GM18909 (cell line): ENCODE data around the gene EVC2.

Experiments
- ATAC-seq: cut with Tn5 transposase; IDR thresholded peaks from one replicate; pipeline ENCODE4 v1.9.1; 2021; ENCODE audit warnings: mild to moderate bottlenecking; ENCODE audit not compliant: unreplicated experiment, poor library complexity

EVC2 gene

DNA sequence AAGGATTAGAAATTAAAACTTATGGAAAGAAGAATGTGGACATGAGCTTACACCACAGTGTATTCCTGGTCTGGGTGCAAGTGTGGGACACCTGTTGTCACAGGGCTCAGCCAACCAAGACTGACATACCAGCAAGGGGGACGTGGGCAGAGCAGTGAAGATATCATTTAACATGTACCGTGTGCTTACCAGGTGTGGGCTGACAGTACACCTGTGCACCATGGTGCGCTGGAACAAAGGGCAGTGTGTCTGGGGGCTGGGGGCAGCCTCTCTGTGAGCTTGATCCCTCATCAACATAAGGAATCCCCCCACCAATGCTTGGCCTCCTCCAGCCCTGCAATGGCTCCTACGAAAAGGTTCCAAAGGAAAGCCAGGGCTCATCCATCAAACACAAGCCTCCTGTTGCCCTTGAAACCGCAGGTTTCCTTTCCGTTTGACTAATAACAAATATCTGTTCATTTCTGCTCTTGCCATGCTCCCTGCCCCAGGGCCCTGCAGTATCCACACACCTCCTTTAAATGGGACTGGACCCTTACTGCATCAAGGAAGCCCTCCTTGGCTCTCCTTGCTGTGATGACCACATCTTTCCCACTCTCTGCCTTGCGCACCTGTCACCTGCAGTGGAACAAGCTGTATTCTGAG is 16.7 kb downstream of the EVC2 start:
- ATAC-seq: no peak

DNA sequence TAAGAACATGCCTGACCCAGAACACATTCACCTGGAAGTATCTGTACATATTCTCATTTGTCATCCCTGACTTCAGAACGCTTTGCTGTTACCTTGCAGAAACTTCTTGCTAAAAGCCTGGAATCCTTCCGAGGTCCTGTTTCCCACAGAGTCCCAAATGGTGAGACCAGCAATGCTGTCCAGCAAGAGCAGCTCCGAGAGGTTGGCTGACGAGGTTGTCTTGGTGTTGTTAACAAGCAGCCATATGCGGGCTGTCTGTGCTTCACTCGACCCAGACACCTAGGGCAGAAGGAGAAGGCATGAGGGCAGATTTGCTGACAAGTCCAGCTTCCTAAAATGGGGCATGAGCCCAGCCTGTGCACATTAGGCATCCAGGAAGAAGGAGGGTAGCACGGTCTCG is 19.3 kb downstream of the EVC2 start:
- ATAC-seq: no peak

DNA sequence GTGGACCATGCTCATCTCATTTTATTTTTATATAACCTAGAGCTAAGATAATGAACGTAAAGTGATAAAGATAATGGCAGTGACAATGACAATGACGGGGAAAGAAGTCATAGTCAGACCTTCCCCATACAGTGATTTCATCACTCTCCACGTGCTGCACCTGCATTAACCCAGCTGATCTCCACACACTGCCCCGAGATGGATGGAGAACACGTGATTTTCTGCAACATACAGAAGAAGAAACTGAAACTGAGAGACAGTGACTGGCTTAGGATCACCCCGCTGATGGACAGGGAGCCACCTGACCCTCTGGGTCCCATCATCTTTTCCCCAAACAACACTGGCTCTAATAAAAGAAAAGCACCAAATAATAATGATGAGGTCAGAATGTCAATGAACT is 22.0 kb downstream of the EVC2 start:
- no peak for ATAC-seq

DNA sequence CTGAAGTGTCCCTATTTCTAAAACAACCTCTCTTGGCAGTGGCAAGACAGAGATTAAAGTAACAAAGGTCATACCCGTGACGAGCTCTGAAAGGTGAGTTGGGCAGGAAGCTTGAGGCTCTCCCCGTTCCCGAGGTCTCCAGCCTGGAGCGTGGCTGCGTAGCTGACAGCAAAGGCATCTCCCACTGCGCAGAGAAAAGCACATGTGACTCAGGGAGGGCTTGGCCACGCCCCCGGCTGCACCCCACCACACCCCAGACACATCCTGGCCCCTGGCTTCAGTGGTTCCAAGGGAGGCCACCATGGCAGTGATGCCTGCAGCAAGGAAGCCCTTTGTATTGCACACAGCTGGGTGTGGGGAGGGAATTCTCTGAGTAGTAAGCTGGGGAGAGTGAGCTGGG is 23.1 kb downstream of the EVC2 start:
- no peak for ATAC-seq

DNA sequence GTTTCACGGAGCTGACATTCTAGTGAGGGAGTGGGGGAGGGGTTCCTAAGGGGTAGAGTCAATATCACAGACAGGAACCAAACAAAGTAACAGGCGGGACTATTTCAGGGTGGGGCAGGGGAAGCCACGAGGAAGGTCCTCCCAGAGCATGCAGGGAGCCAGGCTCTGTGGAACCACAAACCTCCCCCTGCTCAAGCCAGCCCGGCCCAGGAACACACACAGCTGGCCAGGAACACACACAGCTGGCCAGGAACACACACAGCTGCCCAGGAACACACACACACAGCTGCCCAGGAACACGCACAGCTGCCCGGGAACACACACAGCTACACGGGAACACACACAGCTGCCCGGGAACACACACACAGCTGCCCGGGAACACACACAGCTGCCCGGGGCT is 24.8 kb downstream of the EVC2 start:
- no peak for ATAC-seq

DNA sequence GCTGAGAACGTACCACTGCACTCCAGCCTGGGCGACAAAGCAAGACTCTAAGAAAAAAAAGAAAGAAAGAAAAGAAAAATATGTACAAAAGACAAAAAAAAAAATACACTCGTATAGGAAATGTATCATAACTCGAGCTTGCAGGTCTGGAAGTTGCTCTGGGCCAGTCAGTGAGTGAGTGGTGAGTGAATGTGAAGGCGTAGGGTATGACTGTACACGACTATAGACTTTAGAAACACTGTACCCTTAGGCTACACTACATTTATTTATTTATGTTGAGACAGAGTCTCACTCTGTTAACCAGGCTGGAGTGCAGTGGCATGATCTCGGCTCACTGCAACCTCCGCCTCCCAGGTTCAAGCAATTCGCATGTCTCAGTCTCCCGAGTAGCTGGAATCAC is 29.4 kb downstream of the EVC2 start:
- no peak for ATAC-seq

DNA sequence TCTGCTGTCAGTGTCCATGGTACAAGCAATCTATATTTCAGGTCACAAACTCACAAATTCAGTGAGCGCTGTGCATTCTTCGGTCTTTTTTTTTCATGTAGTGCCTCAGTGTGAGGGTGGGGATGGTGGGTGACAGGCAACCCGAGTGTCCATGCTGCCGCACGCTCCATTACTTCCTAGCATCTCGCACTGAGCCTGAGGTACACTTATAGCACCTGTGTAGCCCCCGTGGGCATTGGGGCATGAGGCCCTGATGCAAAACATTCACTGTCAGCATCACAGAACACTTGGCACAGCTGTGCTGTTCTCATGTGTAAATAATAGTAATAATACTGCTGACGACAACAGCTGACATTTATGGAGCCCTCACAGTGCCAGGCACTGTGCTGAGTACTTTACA is 31.6 kb downstream of the EVC2 start:
- ATAC-seq: no peak

DNA sequence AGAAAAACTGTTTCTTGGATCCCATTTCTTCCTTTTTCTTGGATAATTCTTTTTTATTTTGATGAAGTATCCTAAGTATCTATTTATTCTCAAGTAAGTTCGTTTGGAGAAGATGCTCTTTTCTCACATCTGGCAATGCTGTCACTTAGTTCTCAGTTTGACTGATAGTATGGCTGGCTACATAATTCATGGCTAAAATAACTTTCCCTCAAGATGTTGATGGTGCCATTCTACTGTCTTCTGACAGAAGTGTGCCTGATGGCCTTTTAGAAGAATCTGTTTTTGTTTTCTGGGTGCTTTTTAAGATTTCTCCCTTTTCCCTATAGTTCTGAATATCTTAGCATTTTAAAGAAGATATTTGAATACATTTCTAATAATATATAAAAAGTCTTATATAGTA is 41.6 kb downstream of the EVC2 start:
- no peak for ATAC-seq

DNA sequence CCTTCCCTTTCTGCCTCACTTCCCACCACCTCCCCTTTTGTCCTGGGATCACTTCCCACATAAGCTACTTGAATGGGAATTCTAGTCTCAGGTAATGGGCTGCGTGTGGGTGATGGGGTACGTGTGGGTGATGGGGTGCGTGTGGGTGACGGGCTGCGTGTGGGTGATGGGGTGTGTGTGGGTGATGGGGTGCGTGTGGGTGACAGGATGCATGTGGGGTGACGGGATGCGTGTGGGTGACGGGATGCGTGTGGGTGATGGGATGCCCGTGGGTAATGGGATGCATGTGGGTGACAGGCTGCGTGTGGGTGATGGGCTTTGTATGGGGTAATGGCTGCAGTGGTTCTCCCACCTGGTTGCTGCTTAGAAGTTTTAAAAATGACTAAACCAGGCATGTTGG is 43.6 kb downstream of the EVC2 start:
- ATAC-seq: no peak

DNA sequence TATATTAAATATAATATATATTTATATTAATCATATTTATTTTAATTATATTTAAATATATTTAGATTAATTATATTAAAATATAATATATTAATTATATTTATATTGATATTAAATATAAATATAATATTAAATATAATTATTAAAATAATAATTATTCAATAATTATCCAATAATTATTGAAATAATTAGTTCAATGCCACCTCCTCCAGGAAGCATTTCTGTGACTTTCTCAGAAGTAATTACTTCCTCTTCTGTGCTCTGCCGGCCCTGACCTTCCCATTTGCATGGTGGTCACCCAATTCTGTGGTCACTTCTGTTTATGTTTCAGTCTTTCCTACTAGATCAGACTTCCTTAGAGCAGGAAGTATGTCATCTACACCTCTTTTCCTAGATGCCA is 45.8 kb downstream of the EVC2 start:
- ATAC-seq: no peak

DNA sequence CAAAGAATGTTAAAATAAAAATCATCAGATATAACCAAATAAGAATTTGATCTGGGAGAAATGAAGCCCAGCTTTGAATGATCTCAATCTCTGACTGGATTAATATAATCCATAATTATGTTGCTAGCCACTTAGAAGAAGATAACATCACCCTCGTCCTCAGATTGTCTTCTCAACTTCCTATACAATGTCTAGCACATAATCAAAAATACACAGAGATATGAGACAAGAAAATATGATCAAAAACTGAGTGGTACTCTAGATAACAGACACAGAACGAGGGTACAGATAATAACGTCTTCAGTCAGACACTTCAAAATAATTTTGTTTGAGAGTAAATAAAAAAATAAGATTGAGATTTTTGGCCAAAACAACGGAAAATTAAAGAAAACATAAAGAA is 47.1 kb downstream of the EVC2 start:
- ATAC-seq: no peak

DNA sequence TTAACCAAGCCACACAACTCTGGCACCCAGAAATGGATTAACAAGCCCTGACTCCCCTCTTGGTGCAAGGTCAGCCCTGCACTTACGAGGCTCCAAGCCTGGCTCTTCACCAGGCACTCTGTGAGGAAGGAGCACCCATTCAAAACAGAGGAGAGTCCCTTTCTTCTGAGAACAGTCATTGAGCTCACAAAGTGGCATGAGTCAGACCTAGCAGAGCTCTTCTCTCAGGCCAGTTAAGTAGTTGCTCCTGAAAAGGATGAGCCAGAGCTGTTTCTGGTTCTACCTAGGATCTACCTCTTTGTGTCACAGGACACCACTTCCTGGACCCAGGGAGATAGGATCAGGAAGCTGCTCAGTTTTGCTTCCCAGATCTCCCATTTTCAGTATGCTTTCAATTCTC is 48.2 kb downstream of the EVC2 start:
- ATAC-seq: no peak

DNA sequence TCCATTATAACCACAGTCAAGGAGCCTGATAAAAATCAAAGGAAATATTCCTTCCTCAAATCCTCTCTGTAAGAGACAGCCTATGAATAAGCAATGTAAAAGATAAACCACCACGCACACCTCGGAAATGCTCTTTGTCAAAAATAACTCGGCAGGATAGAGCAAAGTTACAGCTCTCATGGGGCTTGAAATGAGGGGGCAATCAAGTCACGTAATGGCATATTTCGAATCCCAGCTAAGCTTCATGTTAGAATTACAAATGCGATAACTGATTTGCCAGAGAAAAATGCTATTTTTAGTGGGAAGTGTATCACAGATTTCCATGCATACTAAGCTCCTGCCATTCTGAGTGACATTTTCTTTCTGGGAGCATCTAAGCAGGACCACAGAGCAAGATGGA is 49.4 kb downstream of the EVC2 start:
- ATAC-seq: no peak

DNA sequence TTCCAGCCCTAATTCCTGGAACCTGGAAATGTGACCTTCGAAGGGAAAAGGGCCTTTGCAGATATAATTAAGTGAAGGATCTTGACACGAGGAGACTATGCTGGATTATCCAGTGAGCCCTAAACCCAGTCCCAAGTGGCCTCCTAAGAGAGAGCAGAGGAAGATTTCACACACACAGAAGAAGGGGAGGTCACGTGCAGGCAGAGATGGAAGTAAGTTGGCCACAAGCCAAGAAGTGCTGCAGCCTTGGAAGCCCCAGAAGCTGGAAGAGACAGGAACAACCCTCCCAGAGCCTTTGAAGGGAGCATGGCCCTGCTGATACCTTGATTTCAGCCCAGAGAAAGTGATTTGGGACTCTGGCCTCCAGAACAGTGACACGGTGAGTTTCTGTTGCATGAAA is 51.9 kb downstream of the EVC2 start:
- no peak for ATAC-seq

DNA sequence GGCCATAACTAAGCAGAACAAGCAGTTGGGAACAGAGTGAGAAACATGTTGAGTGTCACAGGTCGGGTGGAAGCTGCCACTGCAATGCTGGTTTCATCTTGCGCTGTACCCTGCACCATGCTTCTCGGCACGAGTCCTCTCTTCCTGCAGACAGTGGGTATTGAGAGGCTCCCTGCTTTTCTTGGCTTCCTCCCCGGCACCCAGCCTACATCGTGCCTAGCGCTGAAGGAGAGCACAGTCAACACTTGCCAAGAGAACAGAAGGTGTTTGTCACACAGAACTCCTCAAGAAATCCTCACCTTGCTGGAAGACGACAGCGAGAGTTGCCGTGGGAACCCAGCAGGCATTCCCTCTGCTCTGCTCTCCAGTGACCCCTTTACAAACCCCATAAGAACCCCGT is 53.6 kb downstream of the EVC2 start:
- ATAC-seq: no peak

DNA sequence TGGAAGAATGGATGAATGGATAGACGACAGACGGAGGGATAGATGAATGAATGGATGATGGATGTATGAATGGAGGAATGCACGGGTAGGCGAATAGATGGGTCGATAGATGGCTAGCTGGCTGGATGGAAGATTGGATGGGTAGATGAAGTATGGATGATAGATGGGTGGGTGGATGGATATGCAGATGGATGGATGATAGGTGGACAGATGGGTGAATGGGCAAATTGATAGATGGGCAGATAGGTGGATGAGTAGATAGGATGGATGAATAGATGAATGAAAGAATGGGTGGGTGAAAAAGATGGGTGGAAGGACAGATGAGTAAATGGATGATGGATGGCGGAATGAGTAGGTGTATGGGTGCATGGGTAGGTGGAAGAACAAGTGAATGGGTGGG is 57.3 kb downstream of the EVC2 start:
- no peak for ATAC-seq

DNA sequence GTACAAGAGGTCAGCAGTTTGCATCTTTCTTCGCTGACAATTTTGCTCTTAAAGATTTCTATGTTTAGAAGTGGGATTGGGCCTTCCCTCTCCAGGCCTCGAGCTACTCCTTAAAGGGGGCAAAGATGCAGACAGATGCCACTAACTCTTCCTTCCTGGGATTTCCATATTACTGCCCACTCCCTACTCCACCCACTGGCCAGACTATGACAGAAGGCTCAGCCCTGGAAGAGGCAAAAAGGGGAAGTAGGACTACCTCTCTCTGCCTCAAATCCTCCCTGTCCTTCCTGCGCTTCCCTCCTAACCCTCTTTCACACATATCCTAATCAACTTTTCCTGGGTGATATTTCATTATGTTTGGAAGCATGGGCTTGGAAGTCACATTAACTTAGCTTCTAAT is 58.3 kb downstream of the EVC2 start:
- ATAC-seq: no peak

DNA sequence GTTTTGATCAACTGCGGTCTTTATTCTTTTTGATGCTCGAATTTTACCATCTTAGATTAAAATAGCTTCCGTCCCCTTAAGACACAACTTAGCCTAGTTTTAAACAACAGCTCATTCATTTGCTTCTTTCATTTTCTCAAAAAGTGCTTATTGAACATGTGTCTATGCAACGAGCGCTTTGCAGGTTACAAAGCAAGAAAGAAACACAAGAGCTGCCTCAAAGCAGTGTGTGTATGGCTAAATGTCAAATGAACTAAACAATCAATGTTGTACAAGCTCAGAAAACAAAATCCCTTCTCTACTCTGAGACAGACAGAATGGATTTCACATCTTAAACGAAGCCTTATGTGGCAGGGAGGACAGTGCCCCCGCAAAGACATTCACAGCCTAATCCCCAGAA is 61.0 kb downstream of the EVC2 start:
- no peak for ATAC-seq

DNA sequence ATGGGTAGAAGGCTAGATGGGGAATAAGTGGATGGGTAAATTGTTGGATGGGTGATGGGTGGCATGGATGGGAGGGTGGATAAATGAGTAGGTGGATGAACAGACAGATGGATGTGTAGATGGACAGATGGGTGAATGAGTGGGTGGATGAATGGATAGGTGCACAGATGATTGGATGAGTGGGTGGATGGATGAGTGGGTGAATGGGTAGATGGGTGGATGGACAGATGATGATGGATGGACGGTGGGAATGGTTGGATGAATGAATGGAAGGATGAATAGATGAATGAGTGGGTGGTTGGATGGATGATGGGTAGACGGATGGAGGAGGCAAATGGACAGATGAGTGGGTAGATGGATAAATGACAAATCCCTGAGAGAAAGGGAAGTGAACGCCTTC is 68.3 kb downstream of the EVC2 start:
- ATAC-seq: no peak

DNA sequence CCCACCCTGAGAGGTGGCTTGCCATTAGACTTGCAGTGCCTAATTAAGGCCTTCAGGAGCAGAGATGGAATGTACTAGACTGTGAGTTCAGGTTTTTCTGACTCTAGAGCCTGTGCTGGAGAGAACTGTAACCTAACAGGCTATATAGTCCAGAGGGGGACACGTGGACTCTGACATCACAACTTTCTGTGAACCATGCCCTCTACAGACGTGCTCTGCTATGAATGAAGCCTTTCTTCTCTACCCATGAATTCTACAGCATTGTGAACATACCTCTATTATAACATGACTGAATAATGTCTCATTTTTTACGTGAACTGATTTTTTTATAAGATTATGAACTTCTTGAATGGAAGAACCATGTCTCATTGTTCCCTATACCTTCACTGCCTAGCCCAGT is 68.8 kb downstream of the EVC2 start:
- ATAC-seq: no peak

DNA sequence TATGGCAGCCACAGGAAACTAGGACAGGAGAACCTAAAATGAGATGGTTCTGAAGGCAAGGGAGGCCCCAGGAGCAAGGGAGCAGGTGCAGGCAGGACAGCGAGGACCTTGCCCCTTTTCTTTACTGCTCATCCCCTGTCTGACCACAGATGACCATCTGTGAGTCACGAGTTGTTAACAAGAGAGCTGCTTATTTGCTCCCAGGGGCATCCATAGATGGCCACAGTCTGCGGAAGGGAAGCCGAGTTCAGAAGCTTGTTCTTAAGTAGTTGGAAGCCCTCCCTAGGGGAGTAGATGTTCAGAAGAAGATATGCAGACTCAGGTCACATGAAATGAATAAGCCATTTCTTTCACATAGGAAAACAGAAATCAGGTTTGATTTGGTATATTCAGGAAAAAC is 69.4 kb downstream of the EVC2 start:
- ATAC-seq: no peak

DNA sequence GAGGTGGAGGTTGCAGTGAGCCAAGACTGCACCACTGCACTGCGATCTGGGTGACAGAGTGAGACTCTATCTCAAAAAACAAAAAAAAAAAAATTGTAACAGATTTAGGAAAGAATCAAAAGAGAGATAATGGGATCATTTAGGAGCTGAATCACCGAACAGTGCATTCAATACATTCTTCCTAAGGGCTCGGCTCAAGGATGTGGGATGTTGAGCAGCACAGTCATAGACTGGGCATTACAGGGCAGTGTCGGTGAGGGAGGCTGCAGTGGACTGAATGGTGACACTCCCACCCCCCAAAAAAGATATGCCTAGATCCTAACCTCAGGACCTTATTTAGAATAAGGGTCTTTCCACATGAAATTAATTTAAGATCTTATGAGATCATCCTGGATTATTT is 70.0 kb downstream of the EVC2 start:
- no peak for ATAC-seq
